Measurements from ENCODE around the gene SH3RF3. TPM values are rescaled to one million over a fixed set of nuclear protein-coding genes. Genes with fewer than 3 reads are reported as not detected.

Gene SH3RF3
- total and polyA plus RNA-seq, 9 of the 15 experiments (the other 6 are each of a cell fraction or from before 2014, with no cell fraction given), result 0.02 TPM; not detected in 8

GRCh38 chr2:109293663-109294062 is 164.7 kb downstream of the SH3RF3 start:
- no peak overlapping the region for H3K4me3 ChIP-seq
- H3K27ac ChIP-seq (ENCODE audit: extremely low read depth, low read depth, low read length), result no peak overlapping the region
- H3K9me3 ChIP-seq (replicated peaks; ENCODE audit: control insufficient read depth, insufficient read depth, low read depth, low read length), result no peaks in the 10 kb centered on the region
- H3K79me2 ChIP-seq (ENCODE audit: control insufficient read depth, insufficient read depth, low read length), result no peaks in the 10 kb centered on the region
- intact Hi-C loops (cut with micrococcal nuclease) (no loop called here), in situ Hi-C loops (cut with MboI) (no loop called here)
- ATAC-seq, result no peak
- 0% methylated on average over 6 of the region's 8 CpGs for WGBS (ENCODE audit: insufficient coverage, low coverage, missing lambda C conversion rate)
- H3K9ac ChIP-seq (ENCODE audit: insufficient read depth in 1 of 2, low read depth in 2 of 2, low read length in 2 of 2), result no peak overlapping the region
- no peak for TF ChIP-seq EGR1 (conservative IDR thresholded peaks at IDR 0.05)
- TF ChIP-seq RBM22 (IDR thresholded peaks at IDR 0.05; ENCODE audit: low read depth, low read length, poor library complexity, severe bottlenecking), result no peak
- no peak for TF ChIP-seq RBM15 (IDR thresholded peaks at IDR 0.05; ENCODE audit: insufficient read depth, low read length)
- no peaks in the 10 kb centered on the region for H3K36me3 ChIP-seq (ENCODE audit: control insufficient read depth, insufficient read depth, low read length)
- H3K9me1 ChIP-seq (ENCODE audit: control insufficient read depth, insufficient read depth, low read length), result no peaks in the 10 kb centered on the region
- FAIRE-seq, result no peak
- BruUV-seq (replicated peaks), result no TSS peak
- no peak overlapping the region for H3K4me2 ChIP-seq (ENCODE audit: insufficient read depth, low read length)
- no peaks in the 10 kb centered on the region for H4K20me1 ChIP-seq (replicated peaks; ENCODE audit: control insufficient read depth, insufficient read depth, low read length)
- no peak overlapping the region for H2AFZ ChIP-seq (ENCODE audit: low read depth, low read length)
- POLR2A ChIA-PET, result no interaction called here
- CTCF ChIA-PET (ENCODE audit: low intra/inter-chr PET ratio), result no interaction called here
- no peak for DNase-seq (ENCODE audit: extremely low read depth in 1 of 4, low spot score in 3 of 4)
- no peaks in the 10 kb centered on the region for H3K4me1 ChIP-seq (replicated peaks in 1 of 2; ENCODE audit: control insufficient read depth in 2 of 2, insufficient read depth in 2 of 2, low read length in 2 of 2)
- H3K27me3 ChIP-seq (ENCODE audit: control insufficient read depth in 2 of 2, insufficient read depth in 2 of 2, low read length in 2 of 2), result peaks cover 5 to 23% of the 10 kb centered on the region in 2 experiments; a peak in 4 of 5 replicates

GRCh38 chr2:109294523-109294922 is 165.5 kb downstream of the SH3RF3 start:
- FAIRE-seq (no peak), DNase-seq (ENCODE audit: extremely low read depth in 1 of 4, low spot score in 3 of 4) (no peak), ATAC-seq (no peak)
- Histone ChIP-seq H3K79me2 (ENCODE audit: control insufficient read depth, insufficient read depth, low read length) (no peaks in the 10 kb centered on the region), H2AFZ (ENCODE audit: low read depth, low read length) (no peak overlapping the region), H3K9ac (ENCODE audit: insufficient read depth in 1 of 2, low read depth in 2 of 2, low read length in 2 of 2) (no peak overlapping the region), H3K4me3 (no peak overlapping the region), H3K36me3 (ENCODE audit: control insufficient read depth, insufficient read depth, low read length) (no peaks in the 10 kb centered on the region), H3K4me1 (replicated peaks in 1 of 2; ENCODE audit: control insufficient read depth in 2 of 2, insufficient read depth in 2 of 2, low read length in 2 of 2) (no peaks in the 10 kb centered on the region), H3K4me2 (ENCODE audit: insufficient read depth, low read length) (no peak overlapping the region), H3K9me1 (ENCODE audit: control insufficient read depth, insufficient read depth, low read length) (no peaks in the 10 kb centered on the region), H3K27ac (ENCODE audit: extremely low read depth, low read depth, low read length) (no peak overlapping the region), H3K9me3 (replicated peaks; ENCODE audit: control insufficient read depth, insufficient read depth, low read depth, low read length) (no peaks in the 10 kb centered on the region), H3K27me3 (ENCODE audit: control insufficient read depth in 2 of 2, insufficient read depth in 2 of 2, low read length in 2 of 2) (peaks cover 2 to 23% of the 10 kb centered on the region in 2 experiments; a peak in 4 of 5 replicates), H4K20me1 (replicated peaks; ENCODE audit: control insufficient read depth, insufficient read depth, low read length) (no peaks in the 10 kb centered on the region)
- TF ChIP-seq HOXB6 (CRISPR knock-in tag; IDR thresholded peaks at IDR 0.05; ENCODE audit: borderline replicate concordance), result no peak
- TF ChIP-seq ZNF324 (CRISPR knock-in tag; IDR thresholded peaks at IDR 0.05), result peak; percentile 52; the same call in 1 of the 2 replicates
- intact Hi-C loops (cut with micrococcal nuclease) (no loop called here), in situ Hi-C loops (cut with MboI) (no loop called here)
- no TSS peak for BruUV-seq (replicated peaks)
- ChIA-PET POLR2A (interaction anchor here (0.6 kb wide), 1 partner anchor 37 kb away, joined by 3 read pairs; no protein-coding TSS in a partner anchor), CTCF (ENCODE audit: low intra/inter-chr PET ratio) (no interaction called here)
- WGBS (ENCODE audit: insufficient coverage, low coverage, missing lambda C conversion rate), result 0% methylated on average over 4 of the region's 4 CpGs
